WTC11 (cell line): ENCODE measurements around the gene DCK. TPM values are rescaled to one million over a fixed set of nuclear protein-coding genes. Genes with fewer than 3 reads are reported as not detected.

ENCODE experiments used
- ATAC-seq: fragments of 200-7000 bp; cut with Tn5 transposase; 2 replicates; pipeline ENCODE4 v1.10.0; 2021; ENCODE audit warnings: mild to moderate bottlenecking, moderate library complexity
- CTCF ChIA-PET: fragments of 300-600 bp; sonication (Branson Sonifier 250); formaldehyde crosslinking; loops from one replicate; lab custom pipeline; 2021; ENCODE audit warnings: antibody characterized with exemption; lab: Charles Lee
- POLR2A ChIA-PET: fragments of 350-600 bp; sonication (Branson Sonifier 250); formaldehyde crosslinking; loops from one replicate; lab custom pipeline; 2021; ENCODE audit warnings: antibody characterized with exemption; lab: Charles Lee
- DNase-seq: peaks from one replicate; pipeline ENCODE4 v3.0.0; 2021; ENCODE audit warnings: low spot score
- H3K27ac Mint-ChIP-seq: 2 replicates; pipeline ENCODE4 v1.8.0; 2021; ENCODE audit warnings: mixed read lengths
- H3K27me3 Mint-ChIP-seq: 2 replicates; pipeline ENCODE4 v1.8.0; 2021; ENCODE audit warnings: low read depth, mild to moderate bottlenecking, moderate library complexity, mixed read lengths
- H3K36me3 Mint-ChIP-seq: 2 replicates; pipeline ENCODE4 v1.8.0; 2021; ENCODE audit warnings: mixed read lengths
- H3K4me1 Mint-ChIP-seq: 2 replicates; pipeline ENCODE4 v1.8.0; 2022; ENCODE audit warnings: mixed read lengths
- H3K4me3 Mint-ChIP-seq: 2 replicates; pipeline ENCODE4 v1.8.0; 2021; ENCODE audit warnings: mild to moderate bottlenecking, moderate library complexity, mixed read lengths
- H3K9me3 Mint-ChIP-seq: 2 replicates; pipeline ENCODE4 v1.8.0; 2021; ENCODE audit warnings: mixed read lengths
- ATF1 ChIP-seq: sonication (generic); formaldehyde crosslinking; IDR thresholded peaks from 2 replicates; pipeline ENCODE4 v1.8.1; 2023; ENCODE audit warnings: mild to moderate bottlenecking, moderate library complexity, missing genetic modification reagents
- ATF2 ChIP-seq: sonication (generic); formaldehyde crosslinking; IDR thresholded peaks from 2 replicates; pipeline ENCODE4 v1.8.1; 2022; ENCODE audit warnings: low read depth, missing genetic modification reagents, borderline replicate concordance
- ATF6 ChIP-seq: sonication (generic); formaldehyde crosslinking; IDR thresholded peaks from 2 replicates; pipeline ENCODE4 v1.8.1; 2023; ENCODE audit warnings: mild to moderate bottlenecking, missing genetic modification reagents
- CBFB ChIP-seq: sonication (generic); formaldehyde crosslinking; IDR thresholded peaks from 2 replicates; pipeline ENCODE4 v1.8.1; 2022; ENCODE audit warnings: mild to moderate bottlenecking, low read depth, missing genetic modification reagents
- CDX4 ChIP-seq: fragments of 250-450 bp; sonication (Bioruptor Pico); IDR thresholded peaks from 2 replicates; pipeline ENCODE4 v1.9.0; 2021; ENCODE audit warnings: moderate library complexity, mild to moderate bottlenecking, inconsistent platforms, borderline replicate concordance
- ELF4 ChIP-seq: sonication (generic); formaldehyde crosslinking; IDR thresholded peaks from 2 replicates; pipeline ENCODE4 v1.8.1; 2022; ENCODE audit warnings: low read depth, mild to moderate bottlenecking, moderate library complexity, missing genetic modification reagents
- ERG ChIP-seq: fragments of 250-450 bp; sonication (Bioruptor Pico); IDR thresholded peaks from 2 replicates; pipeline ENCODE4 v1.8.0; 2021; ENCODE audit warnings: mild to moderate bottlenecking
- FOXK1 ChIP-seq: sonication (generic); formaldehyde crosslinking; IDR thresholded peaks from 2 replicates; pipeline ENCODE4 v1.8.0; 2022; ENCODE audit warnings: mild to moderate bottlenecking, moderate library complexity, missing genetic modification reagents
- FOXP4 ChIP-seq: sonication (generic); formaldehyde crosslinking; IDR thresholded peaks from 2 replicates; pipeline ENCODE4 v1.8.0; 2022; ENCODE audit warnings: mild to moderate bottlenecking, missing genetic modification reagents
- GTF2I ChIP-seq: fragments of 250-450 bp; sonication (Bioruptor Pico); conservative IDR thresholded peaks from 2 replicates; pipeline ENCODE4 v1.4.0; 2021; ENCODE audit warnings: mild to moderate bottlenecking
- NFATC4 ChIP-seq: fragments of 250-450 bp; sonication (Bioruptor Pico); IDR thresholded peaks from 2 replicates; pipeline ENCODE4 v1.9.0; 2021; ENCODE audit warnings: mild to moderate bottlenecking
- NR3C1 ChIP-seq: sonication (generic); formaldehyde crosslinking; conservative IDR thresholded peaks from 2 replicates; pipeline ENCODE4 v1.8.1; 2023; ENCODE audit warnings: low read depth, mild to moderate bottlenecking, missing genetic modification reagents
- RELA ChIP-seq: sonication (generic); formaldehyde crosslinking; IDR thresholded peaks from 2 replicates; pipeline ENCODE4 v1.8.1; 2022; ENCODE audit warnings: missing genetic modification reagents, mild to moderate bottlenecking, borderline replicate concordance
- STAT6 ChIP-seq: sonication (generic); formaldehyde crosslinking; conservative IDR thresholded peaks from 2 replicates; pipeline ENCODE4 v1.8.1; 2023; ENCODE audit warnings: mild to moderate bottlenecking, low read depth, missing genetic modification reagents, moderate library complexity
- TEAD4 ChIP-seq: sonication (generic); formaldehyde crosslinking; IDR thresholded peaks from 2 replicates; pipeline ENCODE4 v1.8.0; 2022; ENCODE audit warnings: mild to moderate bottlenecking, missing genetic modification reagents
- TP53 ChIP-seq: sonication (generic); formaldehyde crosslinking; IDR thresholded peaks from 2 replicates; pipeline ENCODE4 v1.8.1; 2023; ENCODE audit warnings: mild to moderate bottlenecking, missing genetic modification reagents
- ZNF232 ChIP-seq: sonication (generic); formaldehyde crosslinking; IDR thresholded peaks from 2 replicates; pipeline ENCODE4 v1.8.0; 2022; ENCODE audit warnings: mild to moderate bottlenecking, missing genetic modification reagents
- ZNF317 ChIP-seq: sonication (generic); formaldehyde crosslinking; IDR thresholded peaks from 2 replicates; pipeline ENCODE4 v1.8.1; 2023; ENCODE audit warnings: low read depth, mild to moderate bottlenecking, moderate library complexity, missing genetic modification reagents, borderline replicate concordance
- ZNF423 ChIP-seq: fragments of 250-450 bp; sonication (Bioruptor Pico); IDR thresholded peaks from 2 replicates; pipeline ENCODE4 v2.1.2; 2022; ENCODE audit warnings: mild to moderate bottlenecking, moderate library complexity
- ZNF532 ChIP-seq: fragments of 250-450 bp; sonication (Bioruptor Pico); IDR thresholded peaks from 2 replicates; pipeline ENCODE4 v1.9.0; 2021; ENCODE audit warnings: mild to moderate bottlenecking, borderline replicate concordance
- ZNF671 ChIP-seq: fragments of 250-450 bp; sonication (Bioruptor Pico); IDR thresholded peaks from 2 replicates; pipeline ENCODE4 v1.8.0; 2021; ENCODE audit warnings: mild to moderate bottlenecking
- total RNA-seq: library from RNA; stranded (reverse); gene quantifications from 3 replicates; pipeline ENCODE4 v1.2.3, GENCODE V29; 2021

The DCK gene
- total RNA-seq, 1 experiment from 2014 or later = 15.0 TPM

GRCh38 chr4:70979445-70980008 lies 13.9 kb upstream of the DCK start:
- TF ChIP-seq NFATC4 (CRISPR knock-in tag) (no peak), STAT6 (no peak), ZNF423 (CRISPR knock-in tag) (no peak), GTF2I (no peak), ATF2 (CRISPR knock-in tag) (no peak), ZNF671 (CRISPR knock-in tag) (no peak), CDX4 (no peak), RELA (CRISPR knock-in tag) (no peak), TEAD4 (CRISPR knock-in tag) (no peak), FOXP4 (CRISPR knock-in tag) (no peak)
- no peaks in the 10 kb centered on the region for H3K9me3 Mint-ChIP-seq
- H3K27ac Mint-ChIP-seq = no peak overlapping the region
- POLR2A ChIA-PET = no interaction called here
- peaks cover 4% of the 10 kb centered on the region; the same call in 1 of the 2 replicates for H3K4me1 Mint-ChIP-seq
- ATAC-seq = no peak
- H3K27me3 Mint-ChIP-seq = no peaks in the 10 kb centered on the region
- DNase-seq = no peak
- CTCF ChIA-PET = no interaction called here
- no peak overlapping the region for H3K4me3 Mint-ChIP-seq
- peaks cover 17% of the 10 kb centered on the region for H3K36me3 Mint-ChIP-seq

- peaks cover 4% of the 10 kb centered on the region; the same call in 1 of the 2 replicates for H3K4me1 Mint-ChIP-seq
- no peak for ATAC-seq
- no peaks in the 10 kb centered on the region for H3K9me3 Mint-ChIP-seq
- no peak for DNase-seq
- no peaks in the 10 kb centered on the region for H3K27me3 Mint-ChIP-seq
- no peak overlapping the region for H3K27ac Mint-ChIP-seq
- peaks cover 14% of the 10 kb centered on the region; the same call in 1 of the 2 replicates for H3K36me3 Mint-ChIP-seq
- no peak overlapping the region for H3K4me3 Mint-ChIP-seq
- CTCF ChIA-PET = no interaction called here
- POLR2A ChIA-PET = no interaction called here
- TF ChIP-seq ATF6 (CRISPR knock-in tag) (no peak), ELF4 (CRISPR knock-in tag) (no peak), CBFB (CRISPR knock-in tag) (no peak), ERG (no peak), ZNF532 (CRISPR knock-in tag) (no peak), ZNF317 (CRISPR knock-in tag) (no peak), TP53 (CRISPR knock-in tag) (no peak), ZNF232 (CRISPR knock-in tag) (no peak), FOXK1 (CRISPR knock-in tag) (no peak), GTF2I (no peak), NR3C1 (CRISPR knock-in tag) (no peak), ATF1 (CRISPR knock-in tag) (no peak)
Measured at GRCh38 chr4:70980196-70980595, 13.3 kb upstream of the DCK start.
